SH-SY5Y (cell line): Measurements from ENCODE around the gene GNG7.

Source experiments
- GATA2 ChIP-seq: IDR thresholded peaks from 2 replicates; pipeline ENCODE4 v1.6.1; 2011; ENCODE audit warnings: mild to moderate bottlenecking, low read depth, low read length
- GATA3 ChIP-seq: IDR thresholded peaks from 2 replicates; pipeline ENCODE4 v1.6.1; 2011; ENCODE audit warnings: low read depth, mild to moderate bottlenecking, low read length, moderate library complexity

- no peak for TF ChIP-seq GATA3
- no peak for TF ChIP-seq GATA2
These were observed 97.7 kb downstream of the GNG7 start for GRCh38 chr19:2604747-2605329.
